HG02588 (cell line): ENCODE results near the gene CAV1.

ENCODE experiments used
- ATAC-seq: cut with Tn5 transposase; IDR thresholded peaks from one replicate; pipeline ENCODE4 v1.9.1; 2021; ENCODE audit warnings: mild to moderate bottlenecking, moderate library complexity; ENCODE audit not compliant: unreplicated experiment

Gene CAV1

GRCh38 chr7:116554911-116555310 lies 30.1 kb downstream of the CAV1 start:
- no peak for ATAC-seq

- ATAC-seq, result no peak
These were observed 32.3 kb downstream of the CAV1 start for GRCh38 chr7:116557066-116557585.

DNA sequence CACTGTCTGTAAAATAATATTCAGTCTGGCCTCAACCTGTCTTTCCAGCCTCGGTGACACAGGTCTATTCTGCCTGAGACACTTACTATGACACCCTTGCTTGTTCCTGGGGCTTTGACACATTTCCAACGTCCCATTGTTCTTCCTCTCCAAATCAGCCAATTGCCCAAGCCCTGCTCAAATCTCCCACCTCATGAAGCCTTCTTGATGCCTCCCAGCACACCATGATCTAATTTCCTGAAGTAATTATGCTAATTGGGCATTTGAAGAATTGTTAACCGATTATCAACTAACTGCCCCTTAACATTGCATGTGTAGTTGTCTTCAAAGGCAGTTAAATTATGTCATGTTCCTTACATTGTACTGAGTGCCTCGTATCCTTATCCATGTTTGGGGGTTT lies 33.1 kb downstream of the CAV1 start:
- ATAC-seq, result no peak

DNA sequence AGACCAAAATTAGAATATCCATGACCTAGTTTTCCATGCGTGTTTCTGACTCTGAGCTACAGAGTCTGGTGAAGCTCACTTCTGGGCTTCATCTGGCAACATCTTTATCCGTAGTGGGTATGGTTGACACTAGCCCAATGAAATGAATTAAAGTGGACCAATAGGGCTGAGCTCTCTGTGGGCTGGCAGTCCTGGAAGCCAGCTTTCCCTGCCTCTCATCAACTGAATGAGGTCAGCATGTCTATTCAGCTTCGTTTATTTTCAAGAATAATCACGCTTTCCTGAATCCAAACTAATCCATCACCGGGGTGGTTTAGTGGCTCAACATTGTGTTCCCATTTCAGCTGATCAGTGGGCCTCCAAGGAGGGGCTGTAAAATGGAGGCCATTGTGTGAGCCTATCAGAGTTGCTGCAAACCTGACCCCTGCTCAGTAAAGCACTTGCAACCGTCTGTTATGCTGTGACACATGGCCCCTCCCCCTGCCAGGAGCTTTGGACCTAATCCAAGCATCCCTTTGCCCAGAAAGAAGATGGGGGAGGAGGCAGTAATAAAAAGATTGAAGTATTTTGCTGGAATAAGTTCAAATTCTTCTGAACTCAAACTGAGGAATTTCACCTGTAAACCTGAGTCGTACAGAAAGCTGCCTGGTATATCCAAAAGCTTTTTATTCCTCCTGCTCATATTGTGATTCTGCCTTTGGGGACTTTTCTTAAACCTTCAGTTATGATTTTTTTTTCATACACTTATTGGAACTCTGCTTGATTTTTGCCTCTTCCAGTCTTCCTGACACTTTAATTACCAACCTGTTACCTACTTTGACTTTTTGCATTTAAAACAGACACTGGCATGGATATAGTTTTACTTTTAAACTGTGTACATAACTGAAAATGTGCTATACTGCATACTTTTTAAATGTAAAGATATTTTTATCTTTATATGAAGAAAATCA lies 35.5 kb downstream of the CAV1 start:
- ATAC-seq, result no peak

DNA sequence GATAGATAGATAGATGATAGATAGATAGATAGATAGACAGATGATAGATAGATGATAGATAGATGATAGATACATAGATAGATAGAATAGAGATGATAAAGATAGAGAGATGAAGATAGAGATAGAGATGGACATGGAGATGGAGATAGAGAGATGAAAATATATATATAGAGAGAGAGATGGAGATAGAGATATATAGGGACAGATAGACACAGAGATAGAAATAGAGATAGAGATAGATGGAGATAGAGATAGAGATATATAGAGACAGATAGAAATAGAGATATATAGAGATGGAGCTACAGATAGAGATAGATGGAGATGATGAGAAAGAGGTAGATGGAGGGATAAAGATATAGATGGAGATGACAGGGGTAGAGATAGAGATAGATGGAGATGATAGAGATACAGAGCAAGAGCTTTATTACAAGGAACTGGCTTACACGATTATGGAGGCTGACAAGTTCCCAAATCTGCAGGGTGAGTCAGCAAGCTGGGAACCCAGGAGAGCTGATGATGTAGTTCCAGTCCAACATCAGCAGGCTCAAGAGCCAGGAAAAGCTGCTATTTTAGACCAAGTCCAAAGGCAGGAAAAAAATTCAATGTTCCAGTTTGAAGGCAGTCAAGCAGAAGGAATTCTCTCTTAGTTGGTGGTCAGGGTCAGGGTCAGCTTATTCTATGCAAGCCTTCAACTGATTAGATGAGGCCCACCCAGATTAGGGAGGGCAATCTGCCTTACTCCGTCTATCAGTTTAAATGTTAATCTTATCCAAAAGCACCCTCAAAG lies 37.1 kb downstream of the CAV1 start:
- ATAC-seq, result no peak

DNA sequence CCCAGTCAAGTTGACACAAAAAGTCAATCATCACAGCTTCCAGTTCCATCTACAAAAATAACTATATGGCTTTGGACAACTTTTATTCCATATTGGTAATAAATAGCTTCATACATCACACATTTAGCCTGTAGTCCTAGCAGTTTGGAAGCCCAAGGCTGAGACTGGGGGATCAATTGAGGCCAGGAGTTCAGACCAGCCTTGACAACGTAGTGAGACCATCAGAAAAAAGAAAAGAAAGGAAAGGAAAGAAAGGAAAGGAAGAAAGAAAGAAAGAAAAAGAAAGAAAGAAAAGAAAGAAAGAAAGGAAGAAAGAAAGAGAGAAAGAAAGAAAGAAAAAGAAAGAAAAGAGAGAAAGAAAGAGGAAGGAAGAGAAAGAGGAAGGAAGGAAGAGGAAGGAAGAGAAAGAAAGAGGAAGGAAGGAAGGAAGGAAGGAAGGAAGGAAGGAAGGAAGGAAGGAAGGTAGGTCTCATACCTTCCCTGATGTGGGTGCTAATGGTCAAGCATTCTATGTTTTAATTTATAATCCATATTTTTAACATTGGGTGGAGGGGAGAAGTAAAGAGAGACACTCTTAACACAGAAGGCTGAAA lies 37.8 kb downstream of the CAV1 start:
- ATAC-seq, result no peak

DNA sequence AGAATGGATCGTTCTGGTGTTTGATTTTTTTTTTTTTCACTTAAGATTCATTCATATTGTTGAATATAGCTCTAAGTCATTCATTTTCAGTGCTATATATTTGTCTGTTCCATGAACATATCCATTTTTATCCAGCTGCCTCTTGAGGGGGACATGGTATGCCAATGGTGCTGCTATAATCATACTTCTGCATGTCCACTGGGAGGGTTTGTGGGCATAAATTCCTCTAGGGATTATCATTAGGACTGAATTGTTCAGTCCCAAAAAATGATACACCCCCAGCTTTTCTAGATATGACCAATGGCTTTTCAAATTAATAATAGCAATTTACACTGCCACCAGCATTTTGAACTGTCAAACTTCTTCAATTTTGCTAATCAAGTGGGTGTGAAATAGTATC lies 41.1 kb downstream of the CAV1 start:
- no peak for ATAC-seq

DNA sequence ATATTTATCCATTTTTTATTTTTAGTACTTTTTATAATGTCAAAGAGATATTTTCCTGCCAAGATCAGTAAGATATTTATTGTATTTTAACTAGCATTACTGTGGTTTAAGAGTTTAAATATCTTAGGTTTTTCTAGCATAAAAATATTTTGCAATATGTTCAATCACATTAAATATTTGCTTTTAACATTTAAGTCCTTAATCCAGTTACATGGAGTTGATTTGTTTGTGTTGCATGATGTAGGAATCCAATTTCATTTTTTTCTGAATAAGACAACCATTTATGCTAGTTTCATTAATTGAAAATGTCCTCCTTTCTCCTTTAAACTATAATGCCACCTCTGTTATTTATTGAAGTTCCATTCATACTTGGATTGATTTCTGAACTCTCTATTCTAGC lies 41.8 kb downstream of the CAV1 start:
- ATAC-seq, result no peak

GRCh38 chr7:116569737-116570136 lies 44.9 kb downstream of the CAV1 start:
- ATAC-seq, result no peak

- ATAC-seq, result no peak
These were observed 45.5 kb downstream of the CAV1 start for GRCh38 chr7:116570306-116570705.

- no peak for ATAC-seq
These were observed 46.2 kb downstream of the CAV1 start for GRCh38 chr7:116571037-116571436.

DNA sequence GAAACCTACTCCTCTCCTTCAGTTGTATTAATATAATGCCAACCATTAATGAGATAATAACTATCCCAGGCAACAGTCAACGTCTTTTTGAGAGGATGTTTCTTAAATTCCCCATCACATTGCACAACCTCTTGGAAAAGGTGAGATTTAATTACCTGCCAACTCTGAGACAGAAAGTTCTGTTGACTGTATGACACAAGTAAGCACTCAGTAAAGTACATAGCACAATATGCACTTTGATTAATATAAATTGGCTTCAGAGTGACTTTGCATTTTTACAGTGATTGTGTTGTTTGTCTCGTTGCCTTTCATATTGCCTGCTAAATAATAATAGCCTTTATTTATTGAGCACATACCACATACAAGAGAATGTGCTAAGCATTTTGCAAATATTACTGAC lies 46.7 kb downstream of the CAV1 start:
- no peak for ATAC-seq

DNA sequence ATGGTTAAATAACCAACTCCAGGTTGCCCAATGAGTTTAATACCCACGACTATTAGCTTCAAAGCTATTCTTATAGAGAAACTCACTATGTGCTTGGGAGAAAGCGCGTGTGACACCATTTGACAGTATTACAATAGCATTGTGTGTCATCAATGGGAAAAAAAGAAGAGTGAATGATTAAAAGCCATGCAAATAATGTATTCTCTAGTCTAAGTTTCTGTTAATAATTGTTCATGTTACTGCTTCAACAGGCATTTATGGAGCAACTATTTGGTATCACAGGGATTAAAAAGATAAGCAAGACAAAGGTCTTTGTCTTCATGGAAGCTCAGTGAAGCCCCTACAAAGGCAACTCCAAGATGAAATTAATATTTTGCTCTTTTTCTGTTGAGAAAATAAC lies 47.2 kb downstream of the CAV1 start:
- no peak for ATAC-seq

DNA sequence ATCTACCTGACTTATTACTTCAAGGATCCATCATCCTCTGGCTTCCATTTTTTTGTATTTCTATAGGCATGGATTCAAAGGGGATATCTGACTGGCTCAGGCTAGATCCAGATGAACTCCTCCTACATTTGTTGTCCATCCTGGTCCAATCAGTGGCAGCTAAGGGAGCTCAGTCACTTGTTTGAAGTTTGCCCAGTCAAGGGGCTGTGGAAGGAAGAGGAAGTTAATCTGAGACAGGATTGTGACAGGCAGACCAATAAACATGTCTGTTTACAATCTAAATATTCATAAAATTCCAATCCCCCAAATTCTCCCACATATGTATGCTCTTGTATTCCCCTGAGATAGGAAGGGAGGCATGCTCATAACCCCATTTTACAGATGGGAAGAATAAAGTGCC lies 48.7 kb downstream of the CAV1 start:
- ATAC-seq, result no peak

DNA sequence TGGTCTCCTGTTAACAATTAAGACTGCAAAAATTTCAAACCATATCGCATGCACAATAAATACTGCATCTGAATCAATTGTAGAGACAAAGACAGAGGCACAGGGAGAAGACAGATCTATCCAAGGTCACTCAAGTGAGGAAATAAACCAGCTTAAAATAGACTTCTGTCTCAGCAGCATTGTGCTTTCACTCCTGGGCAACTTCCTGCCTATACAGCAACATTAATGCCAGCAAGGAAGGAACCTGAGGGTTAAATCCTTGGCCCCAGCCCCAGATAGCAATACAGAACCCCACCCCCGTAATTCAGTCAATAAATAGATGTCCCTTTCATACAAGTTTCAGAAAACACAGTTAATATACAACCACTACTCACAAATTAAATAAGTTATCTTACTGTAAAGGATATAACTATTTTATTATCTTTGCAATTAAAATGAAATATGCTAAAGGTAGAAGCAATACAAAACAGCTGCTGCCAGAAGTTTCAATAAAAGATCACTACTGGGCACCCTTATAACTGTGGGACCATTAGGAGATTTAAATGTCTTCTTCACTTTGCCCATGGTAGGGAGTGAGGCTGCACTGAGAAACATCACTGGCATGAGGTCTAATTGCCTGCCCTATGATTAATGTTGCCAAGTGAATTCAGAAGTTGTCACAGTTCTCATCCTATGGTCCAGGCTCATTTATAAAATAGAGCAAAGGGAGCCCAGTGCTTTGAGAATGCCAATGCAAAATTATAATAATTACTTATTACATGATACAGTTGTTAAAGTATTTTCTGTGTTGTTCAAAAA lies 49.4 kb downstream of the CAV1 start:
- ATAC-seq, result no peak

GRCh38 chr7:116575853-116576252 lies 51.0 kb downstream of the CAV1 start:
- ATAC-seq, result no peak

DNA sequence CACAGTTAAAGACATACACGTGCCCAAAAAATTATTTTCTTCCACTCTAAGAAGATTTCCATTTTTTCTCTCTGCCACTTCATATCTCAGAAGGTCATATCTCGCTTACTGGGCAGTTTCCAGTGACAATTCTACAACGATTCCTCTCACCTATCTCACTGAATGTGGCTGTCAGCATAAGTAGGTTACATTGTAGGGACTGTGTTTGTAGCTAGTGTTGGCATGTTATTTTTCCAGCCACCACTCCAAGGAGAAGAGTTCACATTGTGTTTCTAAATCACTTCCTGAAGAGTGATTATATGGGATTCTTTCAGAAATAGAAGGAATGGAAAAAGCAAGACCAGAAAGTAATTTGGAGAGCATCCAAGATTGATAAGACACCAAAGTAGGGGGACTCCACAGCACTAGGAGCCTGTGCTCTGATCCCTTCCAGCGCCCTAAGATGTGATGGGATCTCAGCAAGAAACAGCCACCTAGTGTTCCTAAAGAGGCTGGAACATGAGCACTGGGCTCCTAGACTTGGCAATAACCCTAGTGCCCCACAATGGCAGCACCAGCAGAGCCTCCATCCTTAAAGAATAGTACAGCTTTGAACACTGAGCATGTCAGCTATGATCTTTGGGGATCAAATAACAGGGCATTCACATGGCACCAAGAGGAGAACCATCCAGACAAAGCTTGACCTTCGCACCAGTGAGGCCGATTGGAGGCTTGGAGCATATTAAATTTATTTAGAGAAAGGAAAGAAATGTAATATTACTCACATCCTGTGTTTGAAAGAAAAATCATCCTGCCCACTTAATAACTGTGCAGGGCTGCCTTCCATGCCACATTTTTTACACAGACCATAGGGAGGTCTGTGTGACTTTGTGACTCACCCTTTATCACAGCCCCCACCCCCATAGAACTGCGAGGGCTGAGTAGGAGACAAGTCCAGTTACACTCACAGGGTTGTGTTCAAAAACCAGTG lies 51.8 kb downstream of the CAV1 start:
- ATAC-seq, result peak; percentile 14

DNA sequence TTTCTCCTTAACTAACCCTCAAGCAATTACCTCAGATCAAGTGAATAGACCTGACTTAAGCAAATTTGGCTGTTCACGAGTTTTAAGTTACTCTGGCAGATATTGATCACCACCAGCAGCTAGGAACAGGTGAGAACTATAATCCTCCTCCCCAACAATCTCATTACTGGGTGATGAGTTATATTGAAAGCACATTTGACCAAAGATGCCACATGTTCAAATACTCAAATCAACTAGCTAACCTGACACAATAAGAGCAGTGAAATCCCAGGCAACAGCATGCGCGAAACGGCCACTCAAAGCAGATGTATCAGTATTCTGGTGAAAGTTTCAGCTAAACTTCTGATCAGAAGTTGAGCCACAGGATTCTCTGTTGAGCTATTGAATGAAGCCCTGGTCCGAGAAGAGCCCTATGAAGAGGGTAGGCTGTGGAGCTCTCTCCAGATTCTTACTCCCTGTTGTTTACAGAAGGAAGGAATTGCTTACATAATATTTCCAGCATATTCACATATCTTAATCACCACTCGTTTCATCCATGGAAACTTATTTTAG lies 52.6 kb downstream of the CAV1 start:
- peak; percentile 75 for ATAC-seq

GRCh38 chr7:116578526-116578925 lies 53.7 kb downstream of the CAV1 start:
- ATAC-seq, result no peak
